ENCODE data around the gene LGR5. TPM values are rescaled to one million over a fixed set of nuclear protein-coding genes. Genes with fewer than 3 reads are reported as not detected.

LGR5 gene
- total and polyA plus RNA-seq, 9 of the 15 experiments (the other 6 are each of a cell fraction or from before 2014, with no cell fraction given) = not detected

DNA sequence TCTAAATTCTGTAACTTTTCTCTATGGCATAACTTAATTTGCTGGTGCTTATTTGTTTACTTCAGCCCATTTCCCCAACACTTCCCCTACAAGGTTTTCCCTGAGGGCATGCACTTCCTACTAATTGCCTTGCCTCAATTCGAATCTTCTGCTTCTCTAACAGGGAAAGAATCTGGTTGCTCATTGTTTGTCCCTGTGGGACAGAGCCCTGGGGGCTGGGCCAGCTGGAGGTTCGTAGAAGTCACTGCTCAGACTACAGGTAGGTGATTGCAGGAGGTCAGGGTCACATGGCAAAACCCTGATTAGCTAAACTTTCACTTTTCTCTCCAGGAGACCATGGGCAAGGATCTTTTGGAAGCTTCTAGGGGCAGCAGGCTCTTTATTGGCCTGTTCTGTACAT lies 152.0 kb downstream of the LGR5 start:
- Histone ChIP-seq H3K27ac (ENCODE audit: extremely low read depth, low read depth, low read length) (no peak overlapping the region), H2AFZ (ENCODE audit: low read depth, low read length) (no peak overlapping the region), H3K27me3 (ENCODE audit: control insufficient read depth in 2 of 2, insufficient read depth in 2 of 2, low read length in 2 of 2) (no peaks in the 10 kb centered on the region), H3K79me2 (ENCODE audit: control insufficient read depth, insufficient read depth, low read length) (no peaks in the 10 kb centered on the region), H3K4me3 (no peak overlapping the region), H3K4me2 (ENCODE audit: insufficient read depth, low read length) (no peak overlapping the region), H3K9me1 (ENCODE audit: control insufficient read depth, insufficient read depth, low read length) (no peaks in the 10 kb centered on the region), H3K9me3 (replicated peaks; ENCODE audit: control insufficient read depth, insufficient read depth, low read depth, low read length) (no peaks in the 10 kb centered on the region), H3K36me3 (ENCODE audit: control insufficient read depth, insufficient read depth, low read length) (no peaks in the 10 kb centered on the region), H4K20me1 (replicated peaks; ENCODE audit: control insufficient read depth, insufficient read depth, low read length) (no peaks in the 10 kb centered on the region), H3K4me1 (replicated peaks in 1 of 2; ENCODE audit: control insufficient read depth in 2 of 2, insufficient read depth in 2 of 2, low read length in 2 of 2) (peaks cover 2 to 13% of the 10 kb centered on the region in 2 experiments; a peak in 3 of 5 replicates), H3K9ac (ENCODE audit: insufficient read depth in 1 of 2, low read depth in 2 of 2, low read length in 2 of 2) (no peak overlapping the region)
- BruUV-seq (replicated peaks) = no TSS peak
- CTCF ChIA-PET (ENCODE audit: low intra/inter-chr PET ratio) = no interaction called here
- TF ChIP-seq SOX6 (IDR thresholded peaks at IDR 0.05) = no peak
- TF ChIP-seq CEBPG (CRISPR knock-in tag; IDR thresholded peaks at IDR 0.05) = no peak
- no peak for TF ChIP-seq CEBPG (tag; conservative IDR thresholded peaks at IDR 0.05 in 1 of 2, IDR thresholded peaks at IDR 0.05 in 1 of 2)
- no peak for TF ChIP-seq EWSR1 (IDR thresholded peaks at IDR 0.05; ENCODE audit: borderline replicate concordance, low read depth, partially characterized antibody)
- TF ChIP-seq TRIM28 (IDR thresholded peaks at IDR 0.05) = no peak
- no peak for TF ChIP-seq CXXC5 (CRISPR knock-in tag; IDR thresholded peaks at IDR 0.05)
- TF ChIP-seq, protein P1, sequence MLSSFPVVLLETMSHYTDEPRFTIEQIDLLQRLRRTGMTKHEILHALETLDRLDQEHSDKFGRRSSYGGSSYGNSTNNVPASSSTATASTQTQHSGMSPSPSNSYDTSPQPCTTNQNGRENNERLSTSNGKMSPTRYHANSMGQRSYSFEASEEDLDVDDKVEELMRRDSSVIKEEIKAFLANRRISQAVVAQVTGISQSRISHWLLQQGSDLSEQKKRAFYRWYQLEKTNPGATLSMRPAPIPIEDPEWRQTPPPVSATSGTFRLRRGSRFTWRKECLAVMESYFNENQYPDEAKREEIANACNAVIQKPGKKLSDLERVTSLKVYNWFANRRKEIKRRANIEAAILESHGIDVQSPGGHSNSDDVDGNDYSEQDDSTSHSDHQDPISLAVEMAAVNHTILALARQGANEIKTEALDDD (IDR thresholded peaks at IDR 0.05) = no peak
- TF ChIP-seq, protein P2, sequence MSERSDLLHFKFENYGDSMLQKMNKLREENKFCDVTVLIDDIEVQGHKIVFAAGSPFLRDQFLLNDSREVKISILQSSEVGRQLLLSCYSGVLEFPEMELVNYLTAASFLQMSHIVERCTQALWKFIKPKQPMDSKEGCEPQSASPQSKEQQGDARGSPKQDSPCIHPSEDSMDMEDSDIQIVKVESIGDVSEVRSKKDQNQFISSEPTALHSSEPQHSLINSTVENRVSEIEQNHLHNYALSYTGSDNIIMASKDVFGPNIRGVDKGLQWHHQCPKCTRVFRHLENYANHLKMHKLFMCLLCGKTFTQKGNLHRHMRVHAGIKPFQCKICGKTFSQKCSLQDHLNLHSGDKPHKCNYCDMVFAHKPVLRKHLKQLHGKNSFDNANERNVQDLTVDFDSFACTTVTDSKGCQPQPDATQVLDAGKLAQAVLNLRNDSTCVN (CRISPR knock-in tag; IDR thresholded peaks at IDR 0.05) = no peak
- TF ChIP-seq NRF1 (conservative IDR thresholded peaks at IDR 0.05 in 1 of 2, IDR thresholded peaks at IDR 0.05 in 1 of 2) = no peak
- no peak for TF ChIP-seq SRSF1 (IDR thresholded peaks at IDR 0.05; ENCODE audit: low read depth, low read length)
- WGBS (ENCODE audit: insufficient coverage, low coverage, missing lambda C conversion rate) = 2% methylated on average over 2 of the region's 2 CpGs
- POLR2A ChIA-PET = no interaction called here
- ATAC-seq = no peak
- no peak for FAIRE-seq
- in situ Hi-C loops (cut with MboI) = no loop called here
- intact Hi-C loops (cut with micrococcal nuclease) = no loop called here
- no peak for DNase-seq (ENCODE audit: extremely low read depth in 1 of 4, low spot score in 3 of 4)

All from K562 (cell line).